ENCODE data around the gene BRD3OS. TPM values are rescaled to one million over a fixed set of nuclear protein-coding genes. Genes with fewer than 3 reads are reported as not detected.
A peak's percentile ranks its signal among the peaks of the same experiment; 100 is the strongest.

BRD3OS gene
- total RNA-seq, 1 experiment from 2014 or later: 16.2 TPM

DNA sequence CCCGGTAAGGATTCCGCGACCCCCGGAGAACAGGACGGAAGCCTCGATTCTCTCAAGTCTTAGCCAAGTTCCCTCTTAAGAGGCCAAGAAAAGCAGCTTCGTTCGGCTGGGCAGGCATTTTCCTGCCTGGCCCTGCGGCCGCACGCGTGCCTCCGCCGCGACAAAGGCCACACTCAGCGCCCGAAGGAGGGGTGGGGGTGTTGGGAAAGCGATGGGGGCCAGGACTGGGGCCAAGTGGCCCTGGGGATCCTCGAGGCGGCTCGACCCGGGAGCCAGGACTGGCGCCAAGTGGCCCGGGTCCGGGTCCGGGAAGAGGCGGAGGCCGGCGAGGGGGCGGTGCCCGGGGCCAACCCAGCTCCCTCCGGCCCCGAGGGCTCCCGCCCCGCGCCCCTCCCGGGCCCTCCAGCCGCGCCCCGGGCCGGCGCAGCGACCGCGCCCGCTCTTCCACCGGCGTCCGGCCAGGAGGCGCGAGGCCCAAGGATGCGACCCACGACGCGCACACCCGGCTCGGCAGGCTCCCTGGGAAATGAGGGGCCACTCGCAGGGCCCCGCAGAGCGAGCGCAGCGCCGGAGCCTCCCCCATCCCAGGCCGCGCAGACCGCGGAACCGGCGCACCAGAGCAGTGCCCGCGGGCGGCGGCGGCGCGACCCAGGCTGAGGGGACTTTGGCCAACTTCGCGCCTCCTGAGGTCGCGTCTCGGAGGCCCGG, 33.9 kb upstream of the BRD3OS start (continued):
- TF ChIP-seq KAT7 (CRISPR knock-in tag; IDR thresholded peaks at IDR 0.05; ENCODE audit: borderline replicate concordance): 0 out of 2 replicates have a peak, but pooled peaks have one; percentile 5

DNA sequence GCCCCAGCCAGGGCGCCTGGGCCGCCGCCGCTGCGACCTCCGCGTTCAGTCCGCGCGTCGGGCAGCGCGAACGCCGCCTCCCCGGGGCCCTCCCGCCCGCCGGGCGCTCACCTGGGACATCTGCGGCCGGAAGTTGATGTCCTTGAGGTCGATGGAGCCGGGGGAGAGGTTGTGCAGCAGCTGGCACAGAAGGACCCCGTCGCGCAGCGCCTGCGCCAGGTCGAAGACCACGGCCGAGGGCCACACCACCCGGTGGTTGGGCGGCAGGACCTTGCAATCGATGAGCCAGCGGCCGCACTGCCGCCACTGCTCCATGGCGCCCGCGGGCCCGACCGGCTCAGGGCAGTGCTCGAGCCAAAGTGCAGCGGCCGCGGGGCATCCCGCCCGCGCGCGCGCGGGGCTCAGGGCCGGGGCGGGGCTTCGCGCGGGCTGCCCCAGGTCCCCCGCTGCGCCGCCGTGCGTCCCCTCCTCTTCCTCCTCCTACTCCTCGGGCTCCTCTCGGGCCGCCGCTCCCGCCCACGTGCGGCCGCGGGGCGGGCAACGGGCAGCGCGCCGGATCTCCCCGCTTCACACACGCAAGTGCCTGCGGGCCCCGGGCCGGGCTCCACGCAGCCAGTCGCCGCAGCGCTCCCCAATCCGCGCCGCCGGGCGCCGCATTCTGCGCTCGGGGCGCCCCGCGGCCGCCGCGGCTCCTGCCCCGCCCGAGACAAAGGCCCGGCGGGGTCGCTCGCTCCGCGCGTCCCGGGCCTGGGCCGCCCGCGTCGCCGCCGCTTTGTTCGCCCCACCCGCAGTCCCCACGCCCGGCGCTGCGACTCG, 33.1 kb upstream of the BRD3OS start, which contains the start of gene VAV2:
TSS of gene VAV2 (minus strand) at position 361 of the 816 bp plus-strand sequence. CDS start at position 315, 46 bp downstream.
- TF ChIP-seq KAT7 (CRISPR knock-in tag; IDR thresholded peaks at IDR 0.05; ENCODE audit: borderline replicate concordance) (0 out of 2 replicates have a peak, but pooled peaks have one; percentile 14), FOXK1 (CRISPR knock-in tag; IDR thresholded peaks at IDR 0.05) (0 out of 2 replicates have a peak, but pooled peaks have one; percentile 23)
- TF ChIP-seq, protein P1, sequence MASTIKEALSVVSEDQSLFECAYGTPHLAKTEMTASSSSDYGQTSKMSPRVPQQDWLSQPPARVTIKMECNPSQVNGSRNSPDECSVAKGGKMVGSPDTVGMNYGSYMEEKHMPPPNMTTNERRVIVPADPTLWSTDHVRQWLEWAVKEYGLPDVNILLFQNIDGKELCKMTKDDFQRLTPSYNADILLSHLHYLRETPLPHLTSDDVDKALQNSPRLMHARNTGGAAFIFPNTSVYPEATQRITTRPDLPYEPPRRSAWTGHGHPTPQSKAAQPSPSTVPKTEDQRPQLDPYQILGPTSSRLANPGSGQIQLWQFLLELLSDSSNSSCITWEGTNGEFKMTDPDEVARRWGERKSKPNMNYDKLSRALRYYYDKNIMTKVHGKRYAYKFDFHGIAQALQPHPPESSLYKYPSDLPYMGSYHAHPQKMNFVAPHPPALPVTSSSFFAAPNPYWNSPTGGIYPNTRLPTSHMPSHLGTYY (CRISPR knock-in tag; IDR thresholded peaks at IDR 0.05): no peak
- Mint-ChIP-seq H3K9me3 (no peaks in the 10 kb centered on the region), H3K27me3 (ENCODE audit: low read depth) (no peaks in the 10 kb centered on the region), H3K27ac (no peak within 1 kb of the TSS), H3K36me3 (no peaks in the 10 kb centered on the region), H3K4me3 (peak within 1 kb of the TSS; percentile 74), H3K4me1 (peaks cover 27% of the 10 kb centered on the region)
- ATAC-seq (peak; percentile 8), DNase-seq (ENCODE audit: low spot score) (peak; percentile 49)
- CTCF ChIA-PET: interaction anchor here (0.9 to 3.7 kb wide), 14 partner anchors 33 to 278 kb away, joined by 3 to 80 read pairs (median 8); partner anchors contain the start of genes BRD3OS, RNU6ATAC and SARDH
- POLR2A ChIA-PET: no interaction called here

DNA sequence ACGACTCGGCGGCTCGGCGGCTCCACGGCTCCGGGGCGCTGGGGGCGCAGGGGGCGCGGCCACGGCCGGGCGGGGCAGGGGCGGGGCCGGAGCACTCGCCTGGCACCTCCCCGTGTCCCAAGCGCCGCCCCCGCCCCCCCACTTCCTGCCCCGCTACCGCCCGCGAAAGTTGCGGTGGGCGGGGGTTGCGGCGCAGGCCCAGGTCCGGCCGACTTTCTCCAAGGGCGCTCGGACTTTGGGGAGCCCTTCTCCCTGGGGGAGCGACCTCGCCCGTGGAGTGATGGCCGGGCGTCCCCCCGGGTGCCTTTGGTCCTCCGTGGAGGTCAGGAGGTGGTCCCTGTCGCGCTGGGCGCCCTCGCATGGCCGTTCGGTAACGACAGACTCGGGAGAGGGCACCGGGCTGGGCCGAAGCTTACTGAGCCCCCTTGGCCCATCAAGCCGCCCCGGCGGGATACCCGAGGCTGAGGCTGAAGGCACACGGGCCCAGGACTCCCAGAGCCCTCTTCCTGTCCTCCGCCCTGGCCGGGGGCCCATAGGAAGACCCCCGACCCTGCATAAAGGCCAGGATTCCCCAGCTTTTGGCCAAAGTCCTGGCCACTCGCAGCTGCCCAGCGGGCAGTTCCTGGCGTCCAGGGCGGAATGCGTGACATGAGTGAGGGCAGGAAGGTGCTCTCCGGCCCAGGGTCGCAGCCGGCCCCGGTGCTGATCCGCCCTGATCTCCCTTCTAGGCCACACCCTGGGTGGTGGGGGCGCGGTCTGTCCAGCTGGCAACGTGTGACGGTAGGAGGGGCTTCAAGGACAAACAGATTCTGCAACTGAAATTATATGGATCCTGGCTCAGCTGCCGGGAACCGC, 32.3 kb upstream of the BRD3OS start:
- DNase-seq (ENCODE audit: low spot score) (peak; percentile 66), ATAC-seq (peak; percentile 49)
- Mint-ChIP-seq H3K4me1 (peaks cover 26% of the 10 kb centered on the region), H3K27me3 (ENCODE audit: low read depth) (no peaks in the 10 kb centered on the region), H3K4me3 (peak overlapping the region; percentile 64), H3K36me3 (no peaks in the 10 kb centered on the region), H3K9me3 (no peaks in the 10 kb centered on the region), H3K27ac (no peak overlapping the region)
- ChIA-PET POLR2A (interaction anchor here (0.6 kb wide), 1 partner anchor 257 kb away, joined by 7 read pairs; no protein-coding TSS in a partner anchor), CTCF (interaction anchor here (0.6 to 3.7 kb wide), 37 partner anchors 12 to 279 kb away, joined by 3 to 80 read pairs (median 4); partner anchors contain the start of genes BRD3OS, RNU6ATAC and SARDH)
- TF ChIP-seq, protein P2, sequence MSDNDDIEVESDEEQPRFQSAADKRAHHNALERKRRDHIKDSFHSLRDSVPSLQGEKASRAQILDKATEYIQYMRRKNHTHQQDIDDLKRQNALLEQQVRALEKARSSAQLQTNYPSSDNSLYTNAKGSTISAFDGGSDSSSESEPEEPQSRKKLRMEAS (CRISPR knock-in tag; IDR thresholded peaks at IDR 0.05): 0 out of 2 replicates have a peak, but pooled peaks have one; percentile 55
- TF ChIP-seq, protein P3, sequence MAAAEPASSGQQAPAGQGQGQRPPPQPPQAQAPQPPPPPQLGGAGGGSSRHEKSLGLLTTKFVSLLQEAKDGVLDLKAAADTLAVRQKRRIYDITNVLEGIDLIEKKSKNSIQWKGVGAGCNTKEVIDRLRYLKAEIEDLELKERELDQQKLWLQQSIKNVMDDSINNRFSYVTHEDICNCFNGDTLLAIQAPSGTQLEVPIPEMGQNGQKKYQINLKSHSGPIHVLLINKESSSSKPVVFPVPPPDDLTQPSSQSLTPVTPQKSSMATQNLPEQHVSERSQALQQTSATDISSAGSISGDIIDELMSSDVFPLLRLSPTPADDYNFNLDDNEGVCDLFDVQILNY (CRISPR knock-in tag; IDR thresholded peaks at IDR 0.05): peak; percentile 47; the same call in 1 of the 2 replicates
- peak; percentile 33; the same call in 1 of the 2 replicates for TF ChIP-seq GABPB1 (CRISPR knock-in tag; IDR thresholded peaks at IDR 0.05)
- TF ChIP-seq, protein P4, sequence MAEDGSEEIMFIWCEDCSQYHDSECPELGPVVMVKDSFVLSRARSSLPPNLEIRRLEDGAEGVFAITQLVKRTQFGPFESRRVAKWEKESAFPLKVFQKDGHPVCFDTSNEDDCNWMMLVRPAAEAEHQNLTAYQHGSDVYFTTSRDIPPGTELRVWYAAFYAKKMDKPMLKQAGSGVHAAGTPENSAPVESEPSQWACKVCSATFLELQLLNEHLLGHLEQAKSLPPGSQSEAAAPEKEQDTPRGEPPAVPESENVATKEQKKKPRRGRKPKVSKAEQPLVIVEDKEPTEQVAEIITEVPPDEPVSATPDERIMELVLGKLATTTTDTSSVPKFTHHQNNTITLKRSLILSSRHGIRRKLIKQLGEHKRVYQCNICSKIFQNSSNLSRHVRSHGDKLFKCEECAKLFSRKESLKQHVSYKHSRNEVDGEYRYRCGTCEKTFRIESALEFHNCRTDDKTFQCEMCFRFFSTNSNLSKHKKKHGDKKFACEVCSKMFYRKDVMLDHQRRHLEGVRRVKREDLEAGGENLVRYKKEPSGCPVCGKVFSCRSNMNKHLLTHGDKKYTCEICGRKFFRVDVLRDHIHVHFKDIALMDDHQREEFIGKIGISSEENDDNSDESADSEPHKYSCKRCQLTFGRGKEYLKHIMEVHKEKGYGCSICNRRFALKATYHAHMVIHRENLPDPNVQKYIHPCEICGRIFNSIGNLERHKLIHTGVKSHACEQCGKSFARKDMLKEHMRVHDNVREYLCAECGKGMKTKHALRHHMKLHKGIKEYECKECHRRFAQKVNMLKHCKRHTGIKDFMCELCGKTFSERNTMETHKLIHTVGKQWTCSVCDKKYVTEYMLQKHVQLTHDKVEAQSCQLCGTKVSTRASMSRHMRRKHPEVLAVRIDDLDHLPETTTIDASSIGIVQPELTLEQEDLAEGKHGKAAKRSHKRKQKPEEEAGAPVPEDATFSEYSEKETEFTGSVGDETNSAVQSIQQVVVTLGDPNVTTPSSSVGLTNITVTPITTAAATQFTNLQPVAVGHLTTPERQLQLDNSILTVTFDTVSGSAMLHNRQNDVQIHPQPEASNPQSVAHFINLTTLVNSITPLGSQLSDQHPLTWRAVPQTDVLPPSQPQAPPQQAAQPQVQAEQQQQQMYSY (CRISPR knock-in tag; IDR thresholded peaks at IDR 0.05): no peak
- TF ChIP-seq, protein P5, sequence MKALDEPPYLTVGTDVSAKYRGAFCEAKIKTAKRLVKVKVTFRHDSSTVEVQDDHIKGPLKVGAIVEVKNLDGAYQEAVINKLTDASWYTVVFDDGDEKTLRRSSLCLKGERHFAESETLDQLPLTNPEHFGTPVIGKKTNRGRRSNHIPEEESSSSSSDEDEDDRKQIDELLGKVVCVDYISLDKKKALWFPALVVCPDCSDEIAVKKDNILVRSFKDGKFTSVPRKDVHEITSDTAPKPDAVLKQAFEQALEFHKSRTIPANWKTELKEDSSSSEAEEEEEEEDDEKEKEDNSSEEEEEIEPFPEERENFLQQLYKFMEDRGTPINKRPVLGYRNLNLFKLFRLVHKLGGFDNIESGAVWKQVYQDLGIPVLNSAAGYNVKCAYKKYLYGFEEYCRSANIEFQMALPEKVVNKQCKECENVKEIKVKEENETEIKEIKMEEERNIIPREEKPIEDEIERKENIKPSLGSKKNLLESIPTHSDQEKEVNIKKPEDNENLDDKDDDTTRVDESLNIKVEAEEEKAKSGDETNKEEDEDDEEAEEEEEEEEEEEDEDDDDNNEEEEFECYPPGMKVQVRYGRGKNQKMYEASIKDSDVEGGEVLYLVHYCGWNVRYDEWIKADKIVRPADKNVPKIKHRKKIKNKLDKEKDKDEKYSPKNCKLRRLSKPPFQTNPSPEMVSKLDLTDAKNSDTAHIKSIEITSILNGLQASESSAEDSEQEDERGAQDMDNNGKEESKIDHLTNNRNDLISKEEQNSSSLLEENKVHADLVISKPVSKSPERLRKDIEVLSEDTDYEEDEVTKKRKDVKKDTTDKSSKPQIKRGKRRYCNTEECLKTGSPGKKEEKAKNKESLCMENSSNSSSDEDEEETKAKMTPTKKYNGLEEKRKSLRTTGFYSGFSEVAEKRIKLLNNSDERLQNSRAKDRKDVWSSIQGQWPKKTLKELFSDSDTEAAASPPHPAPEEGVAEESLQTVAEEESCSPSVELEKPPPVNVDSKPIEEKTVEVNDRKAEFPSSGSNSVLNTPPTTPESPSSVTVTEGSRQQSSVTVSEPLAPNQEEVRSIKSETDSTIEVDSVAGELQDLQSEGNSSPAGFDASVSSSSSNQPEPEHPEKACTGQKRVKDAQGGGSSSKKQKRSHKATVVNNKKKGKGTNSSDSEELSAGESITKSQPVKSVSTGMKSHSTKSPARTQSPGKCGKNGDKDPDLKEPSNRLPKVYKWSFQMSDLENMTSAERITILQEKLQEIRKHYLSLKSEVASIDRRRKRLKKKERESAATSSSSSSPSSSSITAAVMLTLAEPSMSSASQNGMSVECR (CRISPR knock-in tag; IDR thresholded peaks at IDR 0.05; ENCODE audit: borderline replicate concordance): peak; percentile 73; the same call in 1 of the 2 replicates
- 0 out of 2 replicates have a peak, but pooled peaks have one; percentile 23 for TF ChIP-seq ETV6 (CRISPR knock-in tag; IDR thresholded peaks at IDR 0.05)
- TF ChIP-seq, protein P6, sequence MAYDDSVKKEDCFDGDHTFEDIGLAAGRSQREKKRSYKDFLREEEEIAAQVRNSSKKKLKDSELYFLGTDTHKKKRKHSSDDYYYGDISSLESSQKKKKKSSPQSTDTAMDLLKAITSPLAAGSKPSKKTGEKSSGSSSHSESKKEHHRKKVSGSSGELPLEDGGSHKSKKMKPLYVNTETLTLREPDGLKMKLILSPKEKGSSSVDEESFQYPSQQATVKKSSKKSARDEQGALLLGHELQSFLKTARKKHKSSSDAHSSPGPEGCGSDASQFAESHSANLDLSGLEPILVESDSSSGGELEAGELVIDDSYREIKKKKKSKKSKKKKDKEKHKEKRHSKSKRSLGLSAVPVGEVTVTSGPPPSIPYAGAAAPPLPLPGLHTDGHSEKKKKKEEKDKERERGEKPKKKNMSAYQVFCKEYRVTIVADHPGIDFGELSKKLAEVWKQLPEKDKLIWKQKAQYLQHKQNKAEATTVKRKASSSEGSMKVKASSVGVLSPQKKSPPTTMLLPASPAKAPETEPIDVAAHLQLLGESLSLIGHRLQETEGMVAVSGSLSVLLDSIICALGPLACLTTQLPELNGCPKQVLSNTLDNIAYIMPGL (CRISPR knock-in tag; IDR thresholded peaks at IDR 0.05): peak; percentile 66; the same call in 1 of the 2 replicates
- TF ChIP-seq, protein P7, sequence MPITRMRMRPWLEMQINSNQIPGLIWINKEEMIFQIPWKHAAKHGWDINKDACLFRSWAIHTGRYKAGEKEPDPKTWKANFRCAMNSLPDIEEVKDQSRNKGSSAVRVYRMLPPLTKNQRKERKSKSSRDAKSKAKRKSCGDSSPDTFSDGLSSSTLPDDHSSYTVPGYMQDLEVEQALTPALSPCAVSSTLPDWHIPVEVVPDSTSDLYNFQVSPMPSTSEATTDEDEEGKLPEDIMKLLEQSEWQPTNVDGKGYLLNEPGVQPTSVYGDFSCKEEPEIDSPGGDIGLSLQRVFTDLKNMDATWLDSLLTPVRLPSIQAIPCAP (CRISPR knock-in tag; IDR thresholded peaks at IDR 0.05): no peak
- no peak for TF ChIP-seq NFE2L1 (CRISPR knock-in tag; IDR thresholded peaks at IDR 0.05)

Data from WTC11 (cell line).